ENCODE measurements around the gene ZNF714. TPM values are rescaled to one million over a fixed set of nuclear protein-coding genes. Genes with fewer than 3 reads are reported as not detected.
A peak's percentile ranks its signal among the peaks of the same experiment; 100 is the strongest.

ZNF714 gene
- total and polyA plus RNA-seq, 2 experiments from 2014 or later, result 7.0 to 9.9 TPM

DNA sequence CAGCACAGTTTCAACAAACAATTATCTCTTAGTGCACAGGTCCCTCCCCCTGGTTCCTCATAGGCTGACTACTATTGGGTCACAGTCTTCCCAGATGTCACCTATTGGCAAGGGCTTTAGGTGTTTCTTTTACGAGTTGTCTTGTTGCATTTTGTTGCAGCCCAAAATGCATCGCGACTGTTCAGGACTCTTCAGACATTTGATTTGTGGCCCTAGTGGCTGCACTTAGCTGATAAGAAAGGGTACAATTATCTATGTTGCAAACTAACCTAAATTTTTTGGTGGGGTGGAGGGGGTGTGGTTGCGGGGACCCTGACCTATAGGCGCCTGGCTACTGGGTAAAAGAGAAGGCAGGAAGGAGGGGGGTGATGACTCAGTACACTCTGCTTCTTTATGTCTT lies 29.1 kb upstream of the ZNF714 start:
- no peak for TF ChIP-seq EZH2phosphoT487 (IDR thresholded peaks at IDR 0.05; ENCODE audit: insufficient read depth, low read depth)
- no peak for TF ChIP-seq EZH2 (IDR thresholded peaks at IDR 0.05; ENCODE audit: insufficient read depth, poor library complexity, severe bottlenecking)
- no peaks in the 10 kb centered on the region for H3K9me3 ChIP-seq (ENCODE audit: low read depth)
- DNase-seq, result no peak
- no peak overlapping the region for H2AFZ ChIP-seq
- H3K36me3 ChIP-seq (ENCODE audit: low read depth), result peaks cover 61% of the 10 kb centered on the region
- H3K4me1 ChIP-seq (ENCODE audit: insufficient read depth), result no peaks in the 10 kb centered on the region
- WGBS, 2 experiments (ENCODE audit: low coverage in 1 of 2, low lambda C conversion rate in 2 of 2, missing lambda C conversion rate in 2 of 2), result 95 to 97% methylated on average over 5 of the region's 5 CpGs
- H3K79me2 ChIP-seq (ENCODE audit: insufficient read depth), result peaks cover 42% of the 10 kb centered on the region
- H3K9me2 ChIP-seq (ENCODE audit: insufficient read depth), result no peaks in the 10 kb centered on the region
- H3K4me2 ChIP-seq (ENCODE audit: unreplicated experiment), result no peak overlapping the region
- H3K27me3 ChIP-seq (replicated peaks; ENCODE audit: insufficient read depth), result no peaks in the 10 kb centered on the region
- in situ Hi-C loops (cut with MboI), result no loop called here
- no peaks in the 10 kb centered on the region for H4K20me1 ChIP-seq (ENCODE audit: insufficient read depth)
- H3K27ac ChIP-seq, result no peak overlapping the region
- H3K4me3 ChIP-seq, result no peak overlapping the region
- H3F3A ChIP-seq (ENCODE audit: insufficient read depth), result no peaks in the 10 kb centered on the region
- no peak overlapping the region for H3K9ac ChIP-seq

DNA sequence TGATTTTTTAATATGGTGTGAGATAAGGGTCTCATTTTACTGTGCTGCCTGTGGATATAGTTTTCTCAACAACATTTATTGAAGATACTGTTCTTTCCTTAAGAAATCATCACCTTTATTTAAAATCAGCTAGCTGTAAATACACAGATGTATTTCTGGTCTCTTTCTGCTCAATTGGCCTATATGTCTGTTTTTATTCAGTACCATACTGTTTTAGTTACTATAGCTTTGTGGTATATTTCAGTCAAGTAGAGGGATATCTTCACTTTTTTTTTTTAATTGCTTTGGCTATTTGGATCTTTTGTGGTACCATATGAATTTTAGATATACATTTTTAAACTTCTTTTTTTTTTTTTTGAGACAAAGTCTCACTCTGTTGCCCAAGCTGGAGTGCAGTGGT lies 16.7 kb upstream of the ZNF714 start:
- H2AFZ ChIP-seq, result no peak overlapping the region
- peaks cover 30% of the 10 kb centered on the region for H3K36me3 ChIP-seq (ENCODE audit: low read depth)
- H3K4me3 ChIP-seq, result no peak overlapping the region
- H3K27me3 ChIP-seq (replicated peaks; ENCODE audit: insufficient read depth), result no peaks in the 10 kb centered on the region
- H3F3A ChIP-seq (ENCODE audit: insufficient read depth), result no peaks in the 10 kb centered on the region
- DNase-seq, result no peak
- in situ Hi-C loops (cut with MboI), result no loop called here
- H3K4me1 ChIP-seq (ENCODE audit: insufficient read depth), result no peaks in the 10 kb centered on the region
- no peaks in the 10 kb centered on the region for H3K79me2 ChIP-seq (ENCODE audit: insufficient read depth)
- H3K27ac ChIP-seq, result no peak overlapping the region
- H3K9me2 ChIP-seq (ENCODE audit: insufficient read depth), result no peaks in the 10 kb centered on the region
- H3K9ac ChIP-seq, result no peak overlapping the region
- no peak for TF ChIP-seq EZH2 (IDR thresholded peaks at IDR 0.05; ENCODE audit: insufficient read depth, poor library complexity, severe bottlenecking)
- no peak for TF ChIP-seq EZH2phosphoT487 (IDR thresholded peaks at IDR 0.05; ENCODE audit: insufficient read depth, low read depth)
- H3K9me3 ChIP-seq (ENCODE audit: low read depth), result peaks cover 4% of the 10 kb centered on the region
- no peak overlapping the region for H3K4me2 ChIP-seq (ENCODE audit: unreplicated experiment)
- no peaks in the 10 kb centered on the region for H4K20me1 ChIP-seq (ENCODE audit: insufficient read depth)

DNA sequence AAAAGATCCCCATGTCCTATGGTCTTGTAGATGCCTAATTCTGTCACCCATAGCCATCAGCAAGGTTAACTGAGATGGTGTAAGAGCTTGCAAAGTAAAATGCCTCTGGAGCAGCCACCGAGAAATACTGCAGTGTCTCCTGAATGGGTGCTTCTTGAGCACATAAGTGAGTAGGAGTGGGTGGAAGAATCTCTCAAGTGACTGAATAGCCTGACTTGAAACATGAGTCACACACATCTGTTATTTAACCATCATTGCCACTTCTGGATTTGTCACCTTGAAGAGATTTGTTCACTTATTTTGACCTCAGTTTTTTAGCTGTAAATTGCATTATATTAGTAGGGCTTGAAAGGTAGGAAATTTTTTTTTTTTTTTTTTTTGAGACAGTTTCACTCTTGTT lies 2.3 kb downstream of the ZNF714 start:
- H3K4me3 ChIP-seq, result no peak overlapping the region
- in situ Hi-C loops (cut with MboI), result no loop called here
- peak overlapping the region; percentile 10; the same call in 1 of the 2 replicates for H3K9ac ChIP-seq
- peak; percentile 83 for DNase-seq
- no peaks in the 10 kb centered on the region for H3K27me3 ChIP-seq (replicated peaks; ENCODE audit: insufficient read depth)
- no peaks in the 10 kb centered on the region for H4K20me1 ChIP-seq (ENCODE audit: insufficient read depth)
- TF ChIP-seq EZH2phosphoT487 (IDR thresholded peaks at IDR 0.05; ENCODE audit: insufficient read depth, low read depth), result no peak
- TF ChIP-seq EZH2 (IDR thresholded peaks at IDR 0.05; ENCODE audit: insufficient read depth, poor library complexity, severe bottlenecking), result no peak
- H2AFZ ChIP-seq, result no peak overlapping the region
- no peaks in the 10 kb centered on the region for H3K9me2 ChIP-seq (ENCODE audit: insufficient read depth)
- H3K9me3 ChIP-seq (ENCODE audit: low read depth), result no peaks in the 10 kb centered on the region
- peak overlapping the region; percentile 11 for H3K4me2 ChIP-seq (ENCODE audit: unreplicated experiment)
- peak overlapping the region; percentile 10 for H3K27ac ChIP-seq
- peaks cover 14% of the 10 kb centered on the region; the same call in 1 of the 2 replicates for H3K79me2 ChIP-seq (ENCODE audit: insufficient read depth)
- H3K4me1 ChIP-seq (ENCODE audit: insufficient read depth), result peaks cover 18% of the 10 kb centered on the region
- WGBS, 2 experiments (ENCODE audit: low coverage in 1 of 2, low lambda C conversion rate in 2 of 2, missing lambda C conversion rate in 2 of 2), result 69% methylated on average over 1 of the region's 1 CpG
- peaks cover 6% of the 10 kb centered on the region; the same call in 1 of the 2 replicates for H3F3A ChIP-seq (ENCODE audit: insufficient read depth)
- H3K36me3 ChIP-seq (ENCODE audit: low read depth), result no peaks in the 10 kb centered on the region

DNA sequence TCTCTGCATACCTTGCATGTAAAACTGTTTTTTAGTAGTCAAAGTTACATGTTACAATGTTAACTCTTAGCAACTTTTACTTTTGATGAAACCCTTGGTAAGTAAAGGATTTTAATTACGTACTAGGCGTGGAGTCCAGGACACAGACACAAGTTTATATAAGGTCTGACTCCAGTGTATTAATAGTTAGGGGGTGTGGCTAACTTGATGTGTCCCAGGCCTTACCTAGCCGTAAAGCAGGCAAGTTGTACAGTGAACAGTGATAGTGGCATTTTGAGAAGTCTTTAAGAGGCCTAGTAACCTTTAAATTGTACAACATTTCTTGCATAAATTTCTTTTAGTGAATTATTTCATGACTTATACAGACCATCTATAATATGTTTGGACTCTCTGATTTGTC lies 5.9 kb downstream of the ZNF714 start:
- no peak overlapping the region for H3K4me3 ChIP-seq
- no peak for TF ChIP-seq EZH2 (IDR thresholded peaks at IDR 0.05; ENCODE audit: insufficient read depth, poor library complexity, severe bottlenecking)
- TF ChIP-seq EZH2phosphoT487 (IDR thresholded peaks at IDR 0.05; ENCODE audit: insufficient read depth, low read depth), result no peak
- H3K79me2 ChIP-seq (ENCODE audit: insufficient read depth), result peaks cover 14% of the 10 kb centered on the region; the same call in 1 of the 2 replicates
- in situ Hi-C loops (cut with MboI), result no loop called here
- peaks cover 25% of the 10 kb centered on the region for H3F3A ChIP-seq (ENCODE audit: insufficient read depth)
- no peaks in the 10 kb centered on the region for H3K36me3 ChIP-seq (ENCODE audit: low read depth)
- H3K27ac ChIP-seq, result no peak overlapping the region
- no peak overlapping the region for H2AFZ ChIP-seq
- H4K20me1 ChIP-seq (ENCODE audit: insufficient read depth), result no peaks in the 10 kb centered on the region
- H3K27me3 ChIP-seq (replicated peaks; ENCODE audit: insufficient read depth), result no peaks in the 10 kb centered on the region
- H3K4me1 ChIP-seq (ENCODE audit: insufficient read depth), result peaks cover 37% of the 10 kb centered on the region
- no peak overlapping the region for H3K9ac ChIP-seq
- 93 to 94% methylated on average over 3 of the region's 3 CpGs for WGBS, 2 experiments (ENCODE audit: low coverage in 1 of 2, low lambda C conversion rate in 2 of 2, missing lambda C conversion rate in 2 of 2)
- H3K9me2 ChIP-seq (ENCODE audit: insufficient read depth), result no peaks in the 10 kb centered on the region
- no peak for DNase-seq
- no peak overlapping the region for H3K4me2 ChIP-seq (ENCODE audit: unreplicated experiment)
- no peaks in the 10 kb centered on the region for H3K9me3 ChIP-seq (ENCODE audit: low read depth)

DNA sequence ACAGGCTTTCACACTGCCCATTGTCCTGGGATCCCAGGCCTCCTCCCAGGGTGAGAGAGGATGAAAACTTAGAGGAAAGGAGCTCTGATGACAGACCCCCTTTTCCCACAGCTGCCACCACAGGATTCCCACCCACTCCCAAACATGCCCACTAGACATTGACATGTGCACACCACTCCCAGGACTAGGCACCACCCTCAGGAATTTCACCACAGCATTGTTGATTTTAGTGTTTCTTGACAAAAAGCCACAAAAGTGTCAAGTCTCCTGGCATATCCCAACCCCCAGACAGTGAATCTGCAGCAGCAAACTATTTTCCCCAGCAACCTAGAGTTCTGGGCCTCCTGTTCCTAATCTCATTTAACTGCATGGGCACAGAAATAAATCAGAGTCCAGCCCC lies 10.1 kb downstream of the ZNF714 start:
- Histone ChIP-seq H3K4me1 (ENCODE audit: insufficient read depth) (peaks cover 19% of the 10 kb centered on the region), H2AFZ (peak overlapping the region; percentile 52; the same call in 1 of the 2 replicates), H3K4me2 (ENCODE audit: unreplicated experiment) (peak overlapping the region; percentile 56), H3K27me3 (replicated peaks; ENCODE audit: insufficient read depth) (no peaks in the 10 kb centered on the region), H3K79me2 (ENCODE audit: insufficient read depth) (no peaks in the 10 kb centered on the region), H3K27ac (peak overlapping the region; percentile 77), H3K36me3 (ENCODE audit: low read depth) (no peaks in the 10 kb centered on the region), H3K9me3 (ENCODE audit: low read depth) (no peaks in the 10 kb centered on the region), H4K20me1 (ENCODE audit: insufficient read depth) (no peaks in the 10 kb centered on the region), H3K4me3 (no peak overlapping the region), H3K9me2 (ENCODE audit: insufficient read depth) (no peaks in the 10 kb centered on the region), H3K9ac (peak overlapping the region; percentile 51; the same call in 1 of the 2 replicates), H3F3A (ENCODE audit: insufficient read depth) (peaks cover 19% of the 10 kb centered on the region; the same call in 1 of the 2 replicates)
- in situ Hi-C loops (cut with MboI), result no loop called here
- DNase-seq, result peak; percentile 18
- no peak for TF ChIP-seq EZH2 (IDR thresholded peaks at IDR 0.05; ENCODE audit: insufficient read depth, poor library complexity, severe bottlenecking)
- no peak for TF ChIP-seq EZH2phosphoT487 (IDR thresholded peaks at IDR 0.05; ENCODE audit: insufficient read depth, low read depth)

Measured in GM23248 (cell line).